NCI-H345 (cell line): ENCODE data around the gene YTHDC2.

ENCODE experiments used
- DNase-seq: peaks from one replicate; lab custom pipeline; 2025; lab: John Stamatoyannopoulos, UW

YTHDC2 gene

GRCh38 chr5:113513384-113514288, at the start of gene YTHDC2:
Gene YTHDC2 (plus strand): TSS chr5:113513694. CDS start chr5:113513896, 202 bp downstream.
- DNase-seq: peak; percentile 76

- no peak for DNase-seq
Measured at GRCh38 chr5:113474100-113474728, 39.3 kb upstream of the YTHDC2 start.

- DNase-seq: no peak
Measured at GRCh38 chr5:113478691-113479090, 34.8 kb upstream of the YTHDC2 start.

DNA sequence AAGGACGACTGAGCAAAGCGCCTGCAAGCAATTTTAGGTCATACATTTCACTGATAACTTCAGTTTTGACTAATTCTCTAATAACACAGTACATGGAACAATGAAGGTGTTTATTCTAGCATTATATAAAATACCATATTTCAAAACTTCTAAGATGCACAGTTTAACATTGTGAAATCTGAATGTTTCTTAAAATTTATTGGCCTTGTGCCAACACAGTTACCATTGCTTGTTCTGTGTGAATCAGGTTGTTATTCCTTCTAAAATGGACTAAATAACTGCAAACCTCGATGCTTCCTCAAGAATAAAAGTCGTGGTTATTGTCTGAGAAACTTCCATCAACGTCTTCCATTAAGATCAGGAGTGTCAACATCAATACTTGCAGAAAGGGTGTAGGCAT, 33.3 kb upstream of the YTHDC2 start:
- no peak for DNase-seq

DNA sequence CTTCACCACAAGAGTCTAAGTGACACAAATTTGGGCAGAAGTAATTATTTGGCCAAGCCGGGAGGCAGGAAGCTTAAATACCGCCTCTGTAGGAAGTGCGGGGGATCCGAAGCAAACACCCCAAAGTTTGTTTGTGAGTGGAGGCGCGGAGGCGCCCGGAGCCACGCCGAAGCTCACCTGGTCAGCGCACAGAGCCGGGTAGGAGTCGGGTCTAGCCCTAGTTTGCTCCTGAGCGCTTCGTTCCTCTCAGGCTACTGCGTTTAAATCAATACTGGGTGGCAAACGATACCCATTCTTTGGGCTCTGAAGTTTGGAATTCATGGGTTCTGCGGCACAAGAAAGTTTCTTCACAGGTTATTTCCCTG, 26.1 kb upstream of the YTHDC2 start:
- DNase-seq: no peak

- peak; percentile 39 for DNase-seq
Measured at GRCh38 chr5:113487781-113488644, 25.5 kb upstream of the YTHDC2 start, which contains the start of gene MCC. Gene MCC (minus strand): TSS chr5:113488453.

GRCh38 chr5:113488645-113489184, 24.8 kb upstream of the YTHDC2 start:
- no peak for DNase-seq

GRCh38 chr5:113489299-113489698, 24.2 kb upstream of the YTHDC2 start:
- no peak for DNase-seq

DNA sequence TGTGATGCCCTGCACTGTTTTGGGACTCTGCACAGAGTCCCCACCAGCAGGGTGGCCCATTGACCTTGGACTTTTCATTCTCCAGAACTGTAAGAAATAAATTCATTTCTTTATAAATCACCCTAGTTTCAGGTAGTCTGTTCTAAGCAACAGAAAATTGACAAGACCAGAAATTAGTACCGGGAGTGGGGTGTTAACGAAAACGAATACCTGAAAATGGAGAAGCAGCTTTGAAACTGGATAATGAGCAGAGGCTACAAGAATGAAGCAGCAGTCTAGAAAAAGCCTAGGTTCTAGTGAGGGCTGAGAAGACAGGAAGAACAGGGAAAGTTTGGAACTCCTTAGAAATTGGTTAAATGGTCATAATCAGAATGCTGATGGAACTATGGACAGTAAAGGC, 23.2 kb upstream of the YTHDC2 start:
- no peak for DNase-seq

GRCh38 chr5:113491022-113491421, 22.5 kb upstream of the YTHDC2 start:
- no peak for DNase-seq

GRCh38 chr5:113493446-113493845, 20.0 kb upstream of the YTHDC2 start:
- DNase-seq: no peak

GRCh38 chr5:113495422-113495841, 18.1 kb upstream of the YTHDC2 start:
- no peak for DNase-seq

GRCh38 chr5:113502073-113502472, 11.4 kb upstream of the YTHDC2 start:
- no peak for DNase-seq

DNA sequence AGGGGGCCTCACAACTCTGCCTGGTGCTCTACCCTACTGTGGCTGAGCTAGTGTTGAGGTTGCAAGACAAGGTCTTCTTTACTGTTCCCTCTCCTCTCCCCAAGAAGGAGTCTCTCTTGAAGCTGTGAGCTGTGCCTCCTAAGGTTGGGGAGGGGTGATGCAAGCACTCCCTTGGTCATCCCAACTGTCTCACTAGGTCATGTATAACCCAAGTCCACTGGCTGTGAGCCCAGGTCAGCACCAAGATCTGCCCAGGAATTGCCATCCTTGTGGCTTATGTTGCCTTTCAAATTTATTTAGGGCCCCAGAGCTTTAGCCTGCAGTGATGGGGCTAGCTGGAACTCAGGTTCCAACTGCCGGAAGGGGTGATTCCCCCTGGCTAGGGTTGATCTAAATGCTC, 10.3 kb upstream of the YTHDC2 start:
- DNase-seq: no peak

GRCh38 chr5:113505181-113505580, 8.3 kb upstream of the YTHDC2 start:
- no peak for DNase-seq

DNA sequence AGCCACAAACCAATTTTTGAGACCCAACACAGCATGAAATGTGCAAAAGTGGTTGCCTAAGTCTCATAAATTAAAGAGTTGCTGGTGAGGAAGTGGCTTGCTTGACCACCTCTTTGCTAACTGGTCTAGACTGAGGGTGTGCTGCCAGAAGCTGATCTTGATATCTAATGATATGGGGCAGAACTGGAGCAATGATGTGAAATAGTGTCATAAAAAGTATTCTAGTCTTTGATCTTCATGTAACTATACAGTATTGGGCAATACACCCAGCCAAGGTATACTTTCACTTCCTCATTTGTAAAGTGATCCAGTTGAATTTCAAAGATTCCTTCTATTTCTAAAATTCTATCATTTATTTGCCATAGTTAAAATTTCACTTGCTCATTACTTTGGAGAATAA, 5.9 kb upstream of the YTHDC2 start:
- DNase-seq: no peak

GRCh38 chr5:113508756-113509155, 4.7 kb upstream of the YTHDC2 start:
- no peak for DNase-seq

- DNase-seq: peak; percentile 8
Measured at GRCh38 chr5:113510836-113511451, 2.5 kb upstream of the YTHDC2 start.

DNA sequence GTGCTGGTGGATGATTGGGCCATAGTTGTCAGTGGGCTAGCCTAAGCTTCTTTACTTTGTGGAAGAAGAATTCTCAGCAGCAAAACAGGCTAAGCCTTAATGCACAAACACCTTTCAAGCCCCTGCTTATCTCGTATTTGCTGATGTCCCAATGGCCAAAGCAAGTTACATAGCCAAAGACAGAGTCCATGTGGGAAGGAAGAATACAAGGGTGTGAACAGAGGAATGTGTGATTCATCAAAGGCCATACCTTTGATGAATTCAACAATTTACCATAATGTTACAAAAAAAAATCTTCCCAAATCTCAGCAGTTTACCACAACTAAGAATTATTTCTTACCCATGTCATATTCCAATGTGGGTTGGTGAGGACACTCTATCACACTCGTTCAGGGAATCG, 1.2 kb upstream of the YTHDC2 start:
- DNase-seq: no peak

DNA sequence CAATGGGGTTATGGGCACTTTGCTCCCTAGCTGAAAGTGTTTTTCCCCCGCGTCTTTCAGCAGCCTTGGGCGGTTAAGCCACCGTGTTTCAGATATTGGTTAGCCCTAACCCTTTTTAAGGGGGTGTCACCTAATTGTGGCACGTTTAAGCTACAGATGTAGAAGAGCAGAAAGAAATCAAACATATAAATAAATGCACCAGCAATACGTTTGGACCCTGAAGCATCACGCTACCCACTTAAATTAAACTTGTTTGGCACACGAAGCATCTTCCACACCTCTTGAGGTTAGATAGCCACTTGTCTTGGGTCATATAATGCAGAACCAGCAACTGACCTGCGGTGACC, 768 bp downstream of the YTHDC2 start:
- DNase-seq: peak; percentile 1

DNA sequence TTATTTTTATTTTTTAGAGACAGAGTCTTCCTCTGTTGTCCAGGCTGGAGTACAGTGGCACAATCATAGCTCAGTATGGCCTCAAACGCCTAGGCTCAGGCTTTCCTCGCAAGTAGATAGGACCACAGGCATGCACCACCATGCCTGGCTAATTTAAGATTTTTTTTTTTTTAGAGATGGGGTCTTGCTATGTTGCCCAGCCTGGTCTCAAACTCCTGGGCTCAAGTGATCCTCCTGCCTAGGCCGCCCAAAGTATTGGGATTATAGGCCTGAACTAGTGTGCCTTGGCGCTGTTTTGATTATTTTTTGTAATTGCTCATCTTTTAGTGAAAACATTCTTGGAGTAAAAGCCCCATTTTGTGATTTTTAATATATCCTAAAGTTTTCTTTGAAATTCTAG, 5.4 kb downstream of the YTHDC2 start:
- DNase-seq: no peak

DNA sequence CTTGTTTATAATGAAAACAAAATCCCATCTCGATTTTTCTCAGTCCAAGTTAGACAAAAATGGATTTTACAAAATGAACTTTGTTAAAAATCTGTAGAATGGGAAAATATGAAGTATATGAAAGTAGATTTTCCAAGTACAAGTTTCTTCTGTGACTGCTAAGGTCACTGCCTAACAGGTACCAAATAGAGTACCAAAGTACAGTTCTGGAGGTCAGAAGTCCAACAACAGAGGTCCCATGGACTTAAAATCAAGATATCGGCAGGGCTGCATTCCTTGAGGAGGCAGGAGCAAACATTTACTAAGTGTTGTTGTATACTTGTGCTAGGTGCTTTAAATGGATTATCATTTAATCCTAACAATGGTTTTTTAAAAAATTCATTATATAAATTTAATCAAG, 5.9 kb downstream of the YTHDC2 start:
- no peak for DNase-seq
